GM23248 (cell line): ENCODE measurements around the gene ZNF133.

Experiments
- EZH2 ChIP-seq: fragments of 200-600 bp; sonication (generic); IDR thresholded peaks from 2 replicates; pipeline ENCODE4 v1.6.1; 2018; ENCODE audit warnings: antibody characterized with exemption, mild to moderate bottlenecking; ENCODE audit not compliant: insufficient read depth, poor library complexity, severe bottlenecking
- EZH2phosphoT487 ChIP-seq: fragments of 200-600 bp; sonication (generic); IDR thresholded peaks from 2 replicates; pipeline ENCODE4 v1.6.1; 2018; ENCODE audit warnings: antibody characterized with exemption, moderate library complexity, mild to moderate bottlenecking, low read depth; ENCODE audit not compliant: insufficient read depth

DNA sequence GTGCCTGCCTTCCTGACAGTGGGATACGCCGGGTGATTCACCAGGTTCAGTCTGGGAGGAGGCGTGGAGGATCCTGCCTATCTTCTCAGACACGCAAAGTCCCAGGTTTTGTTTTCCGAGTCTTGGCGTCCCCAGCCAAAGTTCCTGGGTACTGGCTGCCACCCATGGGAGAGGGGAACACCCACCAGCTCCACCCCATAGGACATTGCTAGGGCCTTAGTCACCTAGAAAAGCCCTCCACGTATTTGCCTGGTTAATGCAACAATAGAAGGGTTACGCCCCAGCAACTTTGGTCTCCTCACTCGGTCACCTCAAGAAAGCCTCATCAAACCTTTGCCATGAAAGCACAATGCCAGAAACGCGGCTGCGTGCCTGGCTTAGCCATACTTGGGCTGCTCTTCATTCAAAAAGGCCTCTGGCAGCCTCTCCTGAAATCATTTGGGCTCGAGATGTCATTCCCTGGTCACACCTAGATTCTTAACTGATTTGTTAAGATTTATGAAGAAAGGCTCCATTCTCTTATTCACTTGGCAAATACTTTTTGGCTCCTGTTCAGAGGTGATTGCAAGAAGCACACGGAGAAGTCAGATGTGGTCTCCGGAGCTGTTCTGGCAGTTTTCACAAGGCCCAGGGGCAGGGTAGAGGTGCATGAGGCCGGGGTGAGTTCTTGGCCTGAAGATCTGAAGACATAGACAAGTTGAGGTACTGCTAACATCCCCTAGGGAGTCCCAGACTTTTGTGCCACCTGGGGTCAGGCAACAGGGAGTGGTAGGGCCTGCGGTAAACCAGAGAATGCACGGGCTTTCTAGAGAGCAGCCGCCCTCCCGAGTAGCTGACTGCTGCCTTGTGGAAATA lies 35.5 kb upstream of the ZNF133 start:
- TF ChIP-seq EZH2 (no peak), EZH2phosphoT487 (no peak)
